ENCODE measurements around the gene NUMA1. TPM values are rescaled to one million over a fixed set of nuclear protein-coding genes. Genes with fewer than 3 reads are reported as not detected.

NUMA1 gene
- total and polyA plus RNA-seq, 2 experiments from 2014 or later = 33.2 to 104 TPM

- no peak for TF ChIP-seq EZH2 (IDR thresholded peaks at IDR 0.05; ENCODE audit: low read depth, unreplicated experiment)
Observed at GRCh38 chr11:72120930-72121329, 40.6 kb upstream of the NUMA1 start (continued).

- ATAC-seq = no peak
- Mint-ChIP-seq H3K9me3 (peaks cover 9% of the 10 kb centered on the region), H3K36me3 (ENCODE audit: low read depth) (no peaks in the 10 kb centered on the region), H3K4me3 (no peak overlapping the region), H3K27me3 (ENCODE audit: insufficient read depth, low read depth, poor library complexity) (peaks cover 9% of the 10 kb centered on the region), H3K27ac (no peak overlapping the region), H3K4me1 (no peaks in the 10 kb centered on the region)
- Histone ChIP-seq H3K4me1 (ENCODE audit: insufficient read depth) (no peaks in the 10 kb centered on the region), H3K27me3 (ENCODE audit: insufficient read depth) (peaks cover 12% of the 10 kb centered on the region), H4K20me1 (replicated peaks; ENCODE audit: insufficient read depth) (no peaks in the 10 kb centered on the region), H3K4me2 (no peak overlapping the region), H3K27ac (ENCODE audit: low read depth) (no peak overlapping the region), H3F3A (replicated peaks; ENCODE audit: low read depth) (no peaks in the 10 kb centered on the region), H3K79me2 (replicated peaks; ENCODE audit: insufficient read depth) (no peaks in the 10 kb centered on the region), H3K9me2 (ENCODE audit: insufficient read depth) (peaks cover 15% of the 10 kb centered on the region), H2AFZ (0 out of 2 replicates have a peak overlapping the region, but pooled peaks have one; percentile 23), H3K36me3 (ENCODE audit: insufficient read depth) (no peaks in the 10 kb centered on the region), H3K4me3 (no peak overlapping the region)
- no peak for DNase-seq (ENCODE audit: low spot score)
- TF ChIP-seq ZNF331 (CRISPR knock-in tag; IDR thresholded peaks at IDR 0.05; ENCODE audit: low read depth) (no peak), EZH2phosphoT487 (IDR thresholded peaks at IDR 0.05; ENCODE audit: unreplicated experiment) (no peak), REST (IDR thresholded peaks at IDR 0.05; ENCODE audit: unreplicated experiment) (no peak)
Observed at GRCh38 chr11:72119198-72119597, 38.9 kb upstream of the NUMA1 start.

GRCh38 chr11:72116019-72116755 lies 35.8 kb upstream of the NUMA1 start:
- peaks cover 16% of the 10 kb centered on the region for H3K27me3 Mint-ChIP-seq (ENCODE audit: insufficient read depth, low read depth, poor library complexity)
- no peak overlapping the region for H3K4me3 ChIP-seq
- DNase-seq (ENCODE audit: low spot score) = no peak
- H3K4me1 Mint-ChIP-seq = peaks cover 10% of the 10 kb centered on the region
- no peaks in the 10 kb centered on the region; the same call in 2 of the 3 replicates for H3K36me3 Mint-ChIP-seq (ENCODE audit: low read depth)
- H3K36me3 ChIP-seq (ENCODE audit: insufficient read depth) = no peaks in the 10 kb centered on the region
- no peak for ATAC-seq
- no peaks in the 10 kb centered on the region for H4K20me1 ChIP-seq (replicated peaks; ENCODE audit: insufficient read depth)
- H3K4me2 ChIP-seq = no peak overlapping the region
- H3K79me2 ChIP-seq (replicated peaks; ENCODE audit: insufficient read depth) = no peaks in the 10 kb centered on the region
- peaks cover 2% of the 10 kb centered on the region; the same call in 2 of the 3 replicates for H3K9me3 Mint-ChIP-seq
- H3K27me3 ChIP-seq (ENCODE audit: insufficient read depth) = peaks cover 16% of the 10 kb centered on the region
- H3F3A ChIP-seq (replicated peaks; ENCODE audit: low read depth) = no peaks in the 10 kb centered on the region
- H2AFZ ChIP-seq = no peak overlapping the region
- H3K4me3 Mint-ChIP-seq = no peak overlapping the region
- peaks cover 23% of the 10 kb centered on the region for H3K9me2 ChIP-seq (ENCODE audit: insufficient read depth)
- no peak overlapping the region for H3K27ac ChIP-seq (ENCODE audit: low read depth)
- no peak overlapping the region for H3K27ac Mint-ChIP-seq
- peaks cover 7% of the 10 kb centered on the region; the same call in 1 of the 2 replicates for H3K4me1 ChIP-seq (ENCODE audit: insufficient read depth)
- no peak for TF ChIP-seq REST (IDR thresholded peaks at IDR 0.05; ENCODE audit: unreplicated experiment)
- TF ChIP-seq EZH2 (IDR thresholded peaks at IDR 0.05; ENCODE audit: low read depth, unreplicated experiment) = no peak
- no peak for TF ChIP-seq STAT1 (IDR thresholded peaks at IDR 0.05; ENCODE audit: unreplicated experiment)
